BE2C (cell line): ENCODE data around the gene ESPNL.
"Not testable (repeated sequence)": the region's sequence is repeated elsewhere in the genome, so short reads cannot be mapped to it uniquely, and the experiment has no call there.

Experiments used
- DNase-seq: peaks from one replicate; pipeline ENCODE4 v3.0.0-alpha.2; 2020
- H3K27me3 ChIP-seq: fragments of 250-450 bp; sonication (Bioruptor Pico); 2 replicates; pipeline ENCODE4 v1.5.1; 2020; ENCODE audit warnings: mild to moderate bottlenecking
- H3K36me3 ChIP-seq: fragments of 250-450 bp; sonication (Bioruptor Pico); 2 replicates; pipeline ENCODE4 v1.5.1; 2020; ENCODE audit warnings: mild to moderate bottlenecking
- H3K4me1 ChIP-seq: fragments of 250-450 bp; sonication (Bioruptor Pico); 2 replicates; pipeline ENCODE4 v1.5.1; 2020
- H3K4me3 ChIP-seq: 2 replicates; pipeline ENCODE4 v1.5.1; 2011; ENCODE audit warnings: low read depth, low read length
- H3K9me3 ChIP-seq: fragments of 250-450 bp; sonication (Bioruptor Pico); 2 replicates; pipeline ENCODE4 v1.5.1; 2020
- CTCF ChIP-seq: IDR thresholded peaks from 2 replicates; pipeline ENCODE4 v1.5.1; 2012; ENCODE audit warnings: mild to moderate bottlenecking, low read depth, low read length

Gene ESPNL

GRCh38 chr2:238168196-238169047 lies 68.3 kb downstream of the ESPNL start:
- Histone ChIP-seq H3K4me3 (no peak overlapping the region), H3K9me3 (no peaks in the 10 kb centered on the region), H3K27me3 (peaks cover 11% of the 10 kb centered on the region), H3K4me1 (no peaks in the 10 kb centered on the region), H3K36me3 (peaks cover 36% of the 10 kb centered on the region)
- no peak for TF ChIP-seq CTCF
- no peak for DNase-seq

- Histone ChIP-seq H3K9me3 (no peaks in the 10 kb centered on the region), H3K27me3 (peaks cover 3% of the 10 kb centered on the region), H3K36me3 (peaks cover 41% of the 10 kb centered on the region), H3K4me3 (no peak overlapping the region), H3K4me1 (peaks cover 2% of the 10 kb centered on the region)
- no peak for DNase-seq
- no peak for TF ChIP-seq CTCF
Observed at GRCh38 chr2:238169048-238169707, 69.0 kb downstream of the ESPNL start.

DNA sequence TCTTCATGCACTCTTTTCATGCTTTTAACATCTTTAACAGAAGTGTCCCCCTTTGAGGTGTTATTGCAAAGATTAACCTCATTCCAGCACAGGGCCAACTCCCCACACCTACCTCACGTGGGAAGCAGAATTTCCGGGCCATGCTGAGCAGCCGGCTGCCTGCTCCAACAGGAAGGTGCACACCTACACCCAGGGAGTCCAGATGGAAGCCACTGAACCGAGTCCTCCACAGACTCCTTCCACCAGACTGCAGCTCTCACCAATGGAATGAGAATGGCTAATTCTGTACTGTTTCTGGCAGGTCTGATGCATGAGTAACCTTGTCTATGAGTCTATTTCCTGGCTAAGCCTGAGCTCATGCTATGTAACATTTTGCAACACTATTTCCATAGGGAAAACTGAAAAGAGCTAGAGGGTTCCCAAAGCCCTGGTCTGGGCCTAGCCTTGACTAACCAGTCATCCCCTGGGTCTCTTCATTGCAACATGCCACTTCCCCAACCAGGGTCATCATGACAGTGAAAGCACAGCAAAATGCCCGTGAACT lies 69.6 kb downstream of the ESPNL start:
- peaks cover 8% of the 10 kb centered on the region for H3K4me1 ChIP-seq
- no peak overlapping the region for H3K4me3 ChIP-seq
- H3K9me3 ChIP-seq = no peaks in the 10 kb centered on the region
- H3K27me3 ChIP-seq = no peaks in the 10 kb centered on the region
- DNase-seq = no peak
- H3K36me3 ChIP-seq = peaks cover 46% of the 10 kb centered on the region
- no peak for TF ChIP-seq CTCF

- H3K36me3 ChIP-seq = peaks cover 46% of the 10 kb centered on the region
- TF ChIP-seq CTCF = no peak
- no peaks in the 10 kb centered on the region for H3K27me3 ChIP-seq
- peaks cover 8% of the 10 kb centered on the region for H3K4me1 ChIP-seq
- DNase-seq = peak; percentile 27
- H3K4me3 ChIP-seq = no peak overlapping the region
- no peaks in the 10 kb centered on the region for H3K9me3 ChIP-seq
Observed at GRCh38 chr2:238170386-238171071, 70.4 kb downstream of the ESPNL start.

DNA sequence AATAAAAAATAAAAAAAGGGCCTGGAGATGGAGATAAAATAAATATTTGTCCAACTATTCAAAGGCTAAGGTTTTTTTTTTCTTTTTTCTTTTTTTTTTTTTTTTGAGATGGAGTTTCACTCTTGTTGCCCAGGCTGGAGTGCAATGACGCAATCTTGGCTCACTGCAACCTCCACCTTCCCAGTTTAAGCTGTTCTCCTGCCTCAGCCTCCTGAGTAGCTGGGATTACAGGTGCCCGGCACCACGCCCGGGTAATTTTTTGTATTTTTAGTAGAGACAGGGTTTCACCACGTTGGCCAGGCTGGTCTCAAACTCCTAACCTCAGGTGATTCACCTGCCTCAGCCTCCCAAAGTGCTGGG lies 70.9 kb downstream of the ESPNL start:
- peaks cover 46% of the 10 kb centered on the region for H3K36me3 ChIP-seq
- not testable (repeated sequence) for H3K9me3 ChIP-seq, DNase-seq, H3K27me3 ChIP-seq, H3K4me3 ChIP-seq, H3K4me1 ChIP-seq

DNA sequence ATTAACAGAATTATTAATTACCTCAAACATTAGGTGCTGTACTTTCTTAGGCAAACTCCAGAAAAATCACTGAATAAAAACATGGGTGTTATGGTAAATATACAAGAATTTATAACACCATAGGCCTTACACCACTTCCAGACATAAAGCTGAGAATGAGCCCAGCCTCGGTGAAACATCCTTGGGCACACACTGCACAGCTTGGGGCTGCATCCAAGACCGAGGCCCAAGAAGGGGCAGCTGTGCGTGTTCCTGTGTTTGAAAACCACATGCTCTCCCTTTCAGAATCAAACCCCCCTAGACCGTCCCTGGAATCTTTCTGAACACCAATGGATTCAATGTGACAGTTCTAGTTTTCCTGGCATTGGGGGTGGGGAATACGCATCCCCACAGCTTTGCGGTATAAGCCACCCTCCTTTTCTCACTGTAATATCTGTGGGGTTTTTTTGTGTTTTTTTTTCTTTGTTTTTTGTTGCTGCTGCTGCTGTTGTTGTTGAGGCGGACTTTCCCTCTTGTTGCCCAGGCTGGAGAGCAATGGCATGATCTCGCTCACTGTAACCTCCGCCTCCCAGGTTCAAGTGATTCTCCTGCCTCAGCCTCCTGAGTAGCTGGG lies 71.5 kb downstream of the ESPNL start:
- DNase-seq = no peak
- H3K4me1 ChIP-seq = peaks cover 8% of the 10 kb centered on the region
- no peaks in the 10 kb centered on the region for H3K9me3 ChIP-seq
- H3K36me3 ChIP-seq = peaks cover 51% of the 10 kb centered on the region
- H3K4me3 ChIP-seq = no peak overlapping the region
- no peak for TF ChIP-seq CTCF
- no peaks in the 10 kb centered on the region for H3K27me3 ChIP-seq
